Transverse colon (tissue), 3 donors: Measurements from ENCODE around the gene BCL6.

Experiments
- CTCF ChIP-seq, 5 experiments: fragments of 200-600 bp in 3 of 5; fragments of 450-650 bp in 2 of 5; sonication (generic) in 3 of 5; IDR thresholded peaks; 1 replicate in 2 of 5; 2 replicates in 3 of 5; pipeline ENCODE4 v1.5.1; 2016 to 2017; ENCODE audit warnings: antibody characterized with exemption in 5 of 5, inconsistent platforms in 3 of 5, mild to moderate bottlenecking in 2 of 5, moderate library complexity in 1 of 5
- POLR2A ChIP-seq: fragments of 450-650 bp; IDR thresholded peaks from one replicate; pipeline ENCODE4 v1.6.1; 2016; ENCODE audit warnings: antibody characterized with exemption, mild to moderate bottlenecking, moderate library complexity

GRCh38 chr3:187758318-187758955, 13.2 kb upstream of the BCL6 start:
- TF ChIP-seq CTCF (IDR thresholded peaks at IDR 0.05): no peak
- no peak for TF ChIP-seq POLR2A
